ENCODE measurements around the gene TMEM63A. TPM values are rescaled to one million over a fixed set of nuclear protein-coding genes. Genes with fewer than 3 reads are reported as not detected.
"Not testable (repeated sequence)": the region's sequence is repeated elsewhere in the genome, so short reads cannot be mapped to it uniquely, and the experiment has no call there.

Gene TMEM63A
- total RNA-seq, 1 donor = 26.4 TPM

- H3K4me3 ChIP-seq (ENCODE audit: low read depth, low read length) = peak within 1 kb of the TSS; percentile 91
- TF ChIP-seq, protein P1, sequence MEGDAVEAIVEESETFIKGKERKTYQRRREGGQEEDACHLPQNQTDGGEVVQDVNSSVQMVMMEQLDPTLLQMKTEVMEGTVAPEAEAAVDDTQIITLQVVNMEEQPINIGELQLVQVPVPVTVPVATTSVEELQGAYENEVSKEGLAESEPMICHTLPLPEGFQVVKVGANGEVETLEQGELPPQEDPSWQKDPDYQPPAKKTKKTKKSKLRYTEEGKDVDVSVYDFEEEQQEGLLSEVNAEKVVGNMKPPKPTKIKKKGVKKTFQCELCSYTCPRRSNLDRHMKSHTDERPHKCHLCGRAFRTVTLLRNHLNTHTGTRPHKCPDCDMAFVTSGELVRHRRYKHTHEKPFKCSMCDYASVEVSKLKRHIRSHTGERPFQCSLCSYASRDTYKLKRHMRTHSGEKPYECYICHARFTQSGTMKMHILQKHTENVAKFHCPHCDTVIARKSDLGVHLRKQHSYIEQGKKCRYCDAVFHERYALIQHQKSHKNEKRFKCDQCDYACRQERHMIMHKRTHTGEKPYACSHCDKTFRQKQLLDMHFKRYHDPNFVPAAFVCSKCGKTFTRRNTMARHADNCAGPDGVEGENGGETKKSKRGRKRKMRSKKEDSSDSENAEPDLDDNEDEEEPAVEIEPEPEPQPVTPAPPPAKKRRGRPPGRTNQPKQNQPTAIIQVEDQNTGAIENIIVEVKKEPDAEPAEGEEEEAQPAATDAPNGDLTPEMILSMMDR (IDR thresholded peaks at IDR 0.05; ENCODE audit: insufficient read depth, low read length) = peak; percentile 59
- peak; percentile 87 for DNase-seq (ENCODE audit: low read depth)
Observed at GRCh38 chr1:225809842-225810578, 72.2 kb downstream of the TMEM63A start, which contains the start of gene EPHX1. EPHX1 (plus strand) TSS chr1:225810124; CDS start chr1:225828730, 18,606 bp downstream.

DNA sequence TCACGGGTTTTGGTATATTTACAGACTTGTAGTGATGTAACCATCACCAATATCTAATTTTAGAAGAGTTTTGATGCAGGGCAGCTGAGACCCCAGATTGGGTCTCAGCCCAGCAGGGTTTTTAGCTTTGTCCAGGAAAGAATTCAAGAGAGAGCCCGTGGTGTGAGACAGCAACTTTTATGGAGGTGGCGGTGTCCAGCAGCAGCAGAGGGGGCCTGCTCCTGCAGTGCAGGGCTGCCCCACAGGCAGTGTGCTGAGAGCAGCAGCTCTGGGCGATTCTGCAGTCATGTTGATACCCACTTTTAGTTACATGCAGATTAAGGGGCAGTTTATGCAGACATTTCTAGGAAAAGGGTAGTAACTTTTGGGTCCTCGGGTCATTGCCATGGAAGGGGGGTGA lies 74.0 kb downstream of the TMEM63A start:
- H3K4me3 ChIP-seq (ENCODE audit: low read depth, low read length) = no peak overlapping the region
- TF ChIP-seq, protein P1 (IDR thresholded peaks at IDR 0.05; ENCODE audit: insufficient read depth, low read length) = no peak

DNA sequence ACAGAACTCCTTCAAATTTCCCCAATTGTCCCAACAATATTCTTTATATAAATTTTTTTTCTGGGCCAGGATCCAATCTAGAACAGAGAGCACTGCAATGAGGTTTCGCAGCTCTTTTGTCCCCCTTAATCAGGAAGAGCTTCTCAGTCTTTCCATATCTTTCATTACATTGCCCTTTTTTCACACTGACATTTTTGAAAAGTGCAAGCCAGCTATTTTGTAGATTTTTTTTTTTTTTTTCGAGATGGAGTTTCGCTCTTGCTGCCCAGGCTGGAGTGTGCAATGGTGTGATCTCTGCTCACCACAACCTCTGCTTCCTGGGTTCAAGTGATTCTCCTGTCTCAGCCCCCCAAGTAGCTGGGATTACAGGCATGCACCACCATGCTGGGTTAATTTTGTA lies 75.4 kb downstream of the TMEM63A start:
- H3K4me3 ChIP-seq (ENCODE audit: low read depth, low read length); DNase-seq (ENCODE audit: low read depth): not testable (repeated sequence)

More for the DNA sequence above, 74.0 kb downstream of the TMEM63A start:
- DNase-seq (ENCODE audit: low read depth) = no peak

GRCh38 chr1:225806249-225806648 lies 75.9 kb downstream of the TMEM63A start:
- no peak overlapping the region for H3K4me3 ChIP-seq (ENCODE audit: low read depth, low read length)
- no peak for DNase-seq (ENCODE audit: low read depth)
- TF ChIP-seq, protein P1 (IDR thresholded peaks at IDR 0.05; ENCODE audit: insufficient read depth, low read length) = no peak

GRCh38 chr1:225801146-225801545 lies 81.0 kb downstream of the TMEM63A start:
- not testable (repeated sequence) for H3K4me3 ChIP-seq (ENCODE audit: low read depth, low read length); DNase-seq (ENCODE audit: low read depth)

DNA sequence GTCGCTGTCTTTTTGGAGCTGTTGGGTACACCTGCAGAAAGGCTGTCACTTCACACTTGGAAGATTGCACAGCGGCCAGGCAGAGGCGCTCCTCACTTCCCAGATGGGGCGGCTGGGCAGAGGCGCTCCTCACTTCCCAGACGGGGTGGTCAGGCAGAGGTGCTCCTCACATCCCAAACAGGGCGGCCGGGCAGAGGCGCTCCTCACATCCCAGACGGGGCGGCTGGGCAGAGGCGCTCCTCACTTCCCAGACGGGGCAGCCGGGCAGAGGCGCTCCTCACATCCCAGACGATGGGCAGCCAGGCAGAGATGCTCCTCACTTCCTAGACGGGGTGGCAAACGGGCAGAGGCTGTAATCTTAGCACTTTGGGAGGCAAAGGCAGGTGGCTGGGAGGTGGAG lies 86.1 kb downstream of the TMEM63A start:
- not testable (repeated sequence) for H3K4me3 ChIP-seq (ENCODE audit: low read depth, low read length); DNase-seq (ENCODE audit: low read depth)

Other genes with a start within 250 kb of the TMEM63A start
- gene ENAH, start 229.3 kb downstream of the TMEM63A start, total RNA-seq (ENCODE audit: low replicate concordance) = 131 and 148 TPM in 2 replicates
- 117 and 330 TPM in 2 replicates for gene SRP9, start 104.6 kb downstream of the TMEM63A start, total RNA-seq (ENCODE audit: low replicate concordance)
- 39.4 and 57.6 TPM in 2 replicates for gene EPHX1, start 72.3 kb downstream of the TMEM63A start, total RNA-seq (ENCODE audit: low replicate concordance)
- not detected in 2 replicates for gene LEFTY1, start 6.8 kb upstream of the TMEM63A start, total RNA-seq (ENCODE audit: low replicate concordance)
- gene PYCR2, start 41.9 kb upstream of the TMEM63A start, total RNA-seq (ENCODE audit: low replicate concordance) = 13.9 and 34.3 TPM in 2 replicates
- gene LEFTY2, start 58.8 kb upstream of the TMEM63A start, total RNA-seq (ENCODE audit: low replicate concordance) = 0.09 TPM in 1 of 2 replicates, not detected in the other
- 21.6 and 26.2 TPM in 2 replicates for gene SDE2, start 117.0 kb upstream of the TMEM63A start, total RNA-seq (ENCODE audit: low replicate concordance)
- gene H3-3A, start 180.3 kb upstream of the TMEM63A start, total RNA-seq (ENCODE audit: low replicate concordance) = 56.7 and 164 TPM in 2 replicates